Activated CD4-positive, alpha-beta memory T cell treated with anti-CD3 and anti-CD28 coated beads, Interleukin-2, amount 10 ng/mL, durations not matched to agents 7 days and 5 days (primary cell): Measurements from ENCODE around the gene CASP9. TPM values are rescaled to one million over a fixed set of nuclear protein-coding genes. Genes with fewer than 3 reads are reported as not detected.

ENCODE experiments used
- CTCF ChIA-PET: fragments of 350-600 bp; sonication (Branson Sonifier 250); formaldehyde crosslinking; loops from one replicate; lab custom pipeline; 2021; ENCODE audit warnings: antibody characterized with exemption, inconsistent platforms; lab: Charles Lee
- POLR2A ChIA-PET: fragments of 350-600 bp; sonication (Branson Sonifier 250); formaldehyde crosslinking; loops from one replicate; lab custom pipeline; 2021; ENCODE audit warnings: antibody characterized with exemption; lab: Charles Lee
- DNase-seq: peaks from one replicate; pipeline ENCODE4 v3.0.0-alpha.2; 2020
- H3K27ac Mint-ChIP-seq: one replicate; pipeline ENCODE4 v1.8.0; 2021; ENCODE audit warnings: mild to moderate bottlenecking, mixed read lengths
- H3K27me3 Mint-ChIP-seq: one replicate; pipeline ENCODE4 v1.8.0; 2021; ENCODE audit warnings: mixed read lengths
- H3K36me3 Mint-ChIP-seq: one replicate; pipeline ENCODE4 v1.8.0; 2021; ENCODE audit warnings: low read depth, mixed read lengths
- H3K4me1 Mint-ChIP-seq: one replicate; pipeline ENCODE4 v1.8.0; 2021; ENCODE audit warnings: mixed read lengths
- H3K4me3 Mint-ChIP-seq: one replicate; pipeline ENCODE4 v1.8.0; 2021; ENCODE audit warnings: mild to moderate bottlenecking, mixed read lengths
- H3K9me3 Mint-ChIP-seq: one replicate; pipeline ENCODE4 v1.8.0; 2021; ENCODE audit warnings: mixed read lengths
- total RNA-seq, 2 experiments: library from RNA; stranded (reverse); gene quantifications; one replicate each; pipeline ENCODE4 v1.2.3, GENCODE V29; 2021

CASP9 gene
- total RNA-seq, 2 experiments from 2014 or later = 21.5 to 22.4 TPM

- Mint-ChIP-seq H3K4me3 (no peak overlapping the region), H3K27ac (no peak overlapping the region), H3K36me3 (peaks cover 27% of the 10 kb centered on the region), H3K27me3 (no peaks in the 10 kb centered on the region), H3K4me1 (no peaks in the 10 kb centered on the region), H3K9me3 (no peaks in the 10 kb centered on the region)
- ChIA-PET POLR2A (no interaction called here), CTCF (no interaction called here)
- no peak for DNase-seq
These were observed 18.6 kb upstream of the CASP9 start for GRCh38 chr1:15542388-15543250.

GRCh38 chr1:15541231-15541792 lies 17.3 kb upstream of the CASP9 start:
- Mint-ChIP-seq H3K27ac (no peak overlapping the region), H3K4me1 (no peaks in the 10 kb centered on the region), H3K36me3 (peaks cover 34% of the 10 kb centered on the region), H3K9me3 (no peaks in the 10 kb centered on the region), H3K27me3 (no peaks in the 10 kb centered on the region), H3K4me3 (no peak overlapping the region)
- CTCF ChIA-PET = no interaction called here
- no peak for DNase-seq
- POLR2A ChIA-PET = no interaction called here

GRCh38 chr1:15540186-15540585 lies 16.2 kb upstream of the CASP9 start:
- peaks cover 32% of the 10 kb centered on the region for H3K36me3 Mint-ChIP-seq
- POLR2A ChIA-PET = no interaction called here
- CTCF ChIA-PET = no interaction called here

GRCh38 chr1:15538771-15539170 lies 14.8 kb upstream of the CASP9 start:
- no peak for DNase-seq
- no peaks in the 10 kb centered on the region for H3K9me3 Mint-ChIP-seq
- H3K36me3 Mint-ChIP-seq = peaks cover 32% of the 10 kb centered on the region
- CTCF ChIA-PET = no interaction called here
- POLR2A ChIA-PET = no interaction called here
- no peaks in the 10 kb centered on the region for H3K4me1 Mint-ChIP-seq
- H3K4me3 Mint-ChIP-seq = no peak overlapping the region
- H3K27me3 Mint-ChIP-seq = no peaks in the 10 kb centered on the region
- H3K27ac Mint-ChIP-seq = no peak overlapping the region

More at GRCh38 chr1:15540186-15540585, 16.2 kb upstream of the CASP9 start:
- Mint-ChIP-seq H3K4me1 (no peaks in the 10 kb centered on the region), H3K27ac (no peak overlapping the region), H3K27me3 (no peaks in the 10 kb centered on the region), H3K9me3 (no peaks in the 10 kb centered on the region), H3K4me3 (no peak overlapping the region)
- no peak for DNase-seq

GRCh38 chr1:15531682-15532081 lies 7.7 kb upstream of the CASP9 start:
- H3K36me3 Mint-ChIP-seq = peaks cover 17% of the 10 kb centered on the region
- H3K27ac Mint-ChIP-seq = no peak overlapping the region
- no peak overlapping the region for H3K4me3 Mint-ChIP-seq
- no peaks in the 10 kb centered on the region for H3K9me3 Mint-ChIP-seq
- no peak for DNase-seq
- CTCF ChIA-PET = no interaction called here
- H3K27me3 Mint-ChIP-seq = no peaks in the 10 kb centered on the region
- peaks cover 33% of the 10 kb centered on the region for H3K4me1 Mint-ChIP-seq
- POLR2A ChIA-PET = interaction anchor here (1.0 kb wide), 1 partner anchor 72 kb away, joined by 3 read pairs; no protein-coding TSS in a partner anchor

- DNase-seq = no peak
- Mint-ChIP-seq H3K9me3 (no peaks in the 10 kb centered on the region), H3K4me1 (peaks cover 38% of the 10 kb centered on the region), H3K27ac (no peak overlapping the region), H3K36me3 (peaks cover 12% of the 10 kb centered on the region), H3K4me3 (no peak overlapping the region), H3K27me3 (no peaks in the 10 kb centered on the region)
- ChIA-PET CTCF (no interaction called here), POLR2A (no interaction called here)
These were observed 7.0 kb upstream of the CASP9 start for GRCh38 chr1:15531003-15531402.

GRCh38 chr1:15526490-15527339 lies 2.7 kb upstream of the CASP9 start, which contains the start of gene DNAJC16:
Gene DNAJC16 (plus strand): TSS chr1:15526848. CDS start chr1:15529106, 2,258 bp downstream.
- ChIA-PET CTCF (interaction anchor here (0.6 to 1.3 kb wide), 3 partner anchors 12 to 203 kb away, joined by 3 to 4 read pairs (median 3); no protein-coding TSS in a partner anchor), POLR2A (interaction anchor here (0.7 to 3.6 kb wide), 7 partner anchors 9 to 1378 kb away, joined by 3 to 18 read pairs (median 4); partner anchors contain the start of gene DDI2)
- Mint-ChIP-seq H3K4me3 (peak within 1 kb of the TSS; percentile 88), H3K9me3 (no peaks in the 10 kb centered on the region), H3K27ac (peak within 1 kb of the TSS; percentile 95), H3K4me1 (peaks cover 59% of the 10 kb centered on the region), H3K27me3 (no peaks in the 10 kb centered on the region), H3K36me3 (peaks cover 7% of the 10 kb centered on the region)
- DNase-seq = peak; percentile 99

- ChIA-PET POLR2A (interaction anchor here (1.3 to 3.6 kb wide), 6 partner anchors 9 to 1379 kb away, joined by 3 to 18 read pairs (median 6); partner anchors contain the start of gene DDI2), CTCF (interaction anchor here (1.0 kb wide), 2 partner anchors 98 to 203 kb away, joined by 3 read pairs; no protein-coding TSS in a partner anchor)
- peak overlapping the region; percentile 95 for H3K27ac Mint-ChIP-seq
- no peaks in the 10 kb centered on the region for H3K9me3 Mint-ChIP-seq
- no peaks in the 10 kb centered on the region for H3K27me3 Mint-ChIP-seq
- no peak for DNase-seq
- peak overlapping the region; percentile 88 for H3K4me3 Mint-ChIP-seq
- peaks cover 60% of the 10 kb centered on the region for H3K4me1 Mint-ChIP-seq
- peaks cover 9% of the 10 kb centered on the region for H3K36me3 Mint-ChIP-seq
These were observed 2.0 kb upstream of the CASP9 start for GRCh38 chr1:15526021-15526489.

GRCh38 chr1:15525050-15526020 lies 1.3 kb upstream of the CASP9 start:
- Mint-ChIP-seq H3K27me3 (no peaks in the 10 kb centered on the region), H3K9me3 (no peaks in the 10 kb centered on the region), H3K4me1 (peaks cover 56% of the 10 kb centered on the region), H3K36me3 (peaks cover 6% of the 10 kb centered on the region), H3K27ac (peak overlapping the region; percentile 95), H3K4me3 (peak overlapping the region; percentile 88)
- POLR2A ChIA-PET = interaction anchor here (0.7 to 3.6 kb wide), 4 partner anchors 59 to 1380 kb away, joined by 3 to 18 read pairs (median 4); partner anchors contain the start of gene DDI2
- DNase-seq = peak; percentile 26
- CTCF ChIA-PET = interaction anchor here (1.0 kb wide), 1 partner anchor 98 kb away, joined by 3 read pairs; no protein-coding TSS in a partner anchor

- CTCF ChIA-PET = no interaction called here
- Mint-ChIP-seq H3K4me1 (peaks cover 59% of the 10 kb centered on the region), H3K27ac (peak overlapping the region; percentile 95), H3K9me3 (no peaks in the 10 kb centered on the region), H3K27me3 (no peaks in the 10 kb centered on the region), H3K36me3 (peaks cover 5% of the 10 kb centered on the region), H3K4me3 (peak overlapping the region; percentile 88)
- DNase-seq = peak; percentile 100
- POLR2A ChIA-PET = interaction anchor here (1.2 to 3.6 kb wide), 3 partner anchors 10 to 313 kb away, joined by 3 to 18 read pairs (median 11); partner anchors contain the start of gene DDI2
These were observed 451 bp upstream of the CASP9 start for GRCh38 chr1:15524283-15525049.
